Duodenal mucosa (tissue), 2 donors: ENCODE measurements around the gene SLC26A9.

Experiments
- H3K27ac ChIP-seq: one replicate; pipeline ENCODE4 v1.7.0; 2013; ENCODE audit warnings: low read depth, low read length
- H3K27me3 ChIP-seq, 2 donors: one replicate each; pipeline ENCODE4 v1.7.0; 2013; ENCODE audit warnings: low read length in 2 of 2, control low read depth in 1 of 2; ENCODE audit not compliant: insufficient read depth in 2 of 2, control insufficient read depth in 1 of 2
- H3K36me3 ChIP-seq, 2 donors: one replicate each; pipeline ENCODE4 v1.7.0; 2013; ENCODE audit warnings: low read length in 2 of 2, control low read depth in 1 of 2; ENCODE audit not compliant: insufficient read depth in 2 of 2, control insufficient read depth in 1 of 2
- H3K4me1 ChIP-seq, 2 donors: one replicate each; pipeline ENCODE4 v1.7.0; 2013; ENCODE audit warnings: low read length in 2 of 2, control low read depth in 1 of 2; ENCODE audit not compliant: insufficient read depth in 2 of 2, control insufficient read depth in 1 of 2
- H3K4me3 ChIP-seq, 2 donors: one replicate each; pipeline ENCODE4 v1.7.0; 2013; ENCODE audit warnings: low read length in 2 of 2, low read depth in 1 of 2
- H3K9ac ChIP-seq, 2 donors: one replicate each; pipeline ENCODE4 v1.7.0; 2013; ENCODE audit warnings: low read length in 2 of 2, low read depth in 1 of 2
- H3K9me3 ChIP-seq, 2 donors: one replicate each; pipeline ENCODE4 v1.7.0; 2013; ENCODE audit warnings: low read length in 2 of 2, control low read depth in 1 of 2; ENCODE audit not compliant: control insufficient read depth in 1 of 2

Gene SLC26A9

DNA sequence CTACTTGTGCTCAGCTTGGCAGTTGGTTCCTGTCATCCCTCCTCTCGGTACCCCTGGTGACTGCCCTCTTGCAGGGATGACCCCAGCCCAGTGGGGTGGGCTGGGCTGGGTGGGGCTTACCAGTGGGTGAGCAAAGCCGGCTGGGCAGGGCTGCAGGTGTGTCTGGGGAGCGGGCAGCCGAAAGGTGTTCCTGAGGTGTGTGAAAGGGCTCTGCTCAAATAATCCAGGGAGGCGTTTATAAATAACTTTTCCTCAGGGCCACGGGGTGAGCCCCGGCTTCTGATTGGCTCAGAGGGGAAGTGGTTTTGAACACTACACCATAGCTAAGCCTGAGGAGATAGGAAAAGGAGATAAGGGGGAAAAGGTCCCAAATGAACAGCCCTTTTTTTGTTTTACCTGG is at the start of gene SLC26A9:
TSS of gene SLC26A9 (minus strand) at position 212 of the 400 bp plus-strand sequence. CDS start 7,636 bp downstream, outside the sequence.
- H3K4me3 ChIP-seq: no peak within 1 kb of the TSS
- H3K36me3 ChIP-seq: no peaks in the 10 kb centered on the region
- H3K27me3 ChIP-seq: peaks cover 23 to 25% of the 10 kb centered on the region in 2 donors
- no peak within 1 kb of the TSS for H3K9ac ChIP-seq
- H3K27ac ChIP-seq: no peak within 1 kb of the TSS
- no peaks in the 10 kb centered on the region for H3K4me1 ChIP-seq
- no peaks in the 10 kb centered on the region for H3K9me3 ChIP-seq

DNA sequence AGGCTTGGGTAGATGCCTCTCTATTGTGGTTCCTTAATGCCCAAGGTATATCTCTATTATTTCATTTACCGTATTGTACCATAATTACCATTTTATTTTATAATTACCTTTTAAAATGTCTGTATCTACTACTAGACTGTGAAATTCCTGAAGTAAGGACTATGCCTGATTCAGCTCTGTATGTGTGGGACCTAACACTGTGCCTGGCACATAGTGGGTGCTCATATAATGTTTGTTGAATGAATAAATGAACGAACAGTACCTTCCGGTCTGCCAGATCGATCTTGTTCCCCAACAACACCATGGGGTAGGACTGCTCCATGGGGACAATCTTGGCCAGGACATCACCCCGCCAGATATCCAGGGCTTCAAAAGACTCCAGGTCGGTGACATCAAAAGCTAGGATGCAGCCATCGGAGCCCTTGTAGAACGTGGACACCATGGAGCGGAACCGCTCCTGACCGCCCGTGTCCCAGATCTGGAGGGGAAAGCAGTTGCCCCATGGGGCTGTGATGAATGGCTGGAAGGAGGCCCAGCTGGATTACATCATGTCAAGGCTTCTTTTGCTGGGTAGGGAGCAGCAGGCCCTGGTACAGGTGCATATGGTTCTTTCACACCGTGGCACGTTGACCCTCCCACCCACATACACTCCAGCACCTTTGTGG is 49.1 kb upstream of the SLC26A9 start:
- Histone ChIP-seq H3K27ac (no peak overlapping the region), H3K9ac (no peak overlapping the region), H3K4me3 (no peak overlapping the region), H3K9me3 (no peaks in the 10 kb centered on the region), H3K27me3 (peaks cover 0 to 2% of the 10 kb centered on the region in 2 donors), H3K36me3 (no peaks in the 10 kb centered on the region), H3K4me1 (no peaks in the 10 kb centered on the region)

DNA sequence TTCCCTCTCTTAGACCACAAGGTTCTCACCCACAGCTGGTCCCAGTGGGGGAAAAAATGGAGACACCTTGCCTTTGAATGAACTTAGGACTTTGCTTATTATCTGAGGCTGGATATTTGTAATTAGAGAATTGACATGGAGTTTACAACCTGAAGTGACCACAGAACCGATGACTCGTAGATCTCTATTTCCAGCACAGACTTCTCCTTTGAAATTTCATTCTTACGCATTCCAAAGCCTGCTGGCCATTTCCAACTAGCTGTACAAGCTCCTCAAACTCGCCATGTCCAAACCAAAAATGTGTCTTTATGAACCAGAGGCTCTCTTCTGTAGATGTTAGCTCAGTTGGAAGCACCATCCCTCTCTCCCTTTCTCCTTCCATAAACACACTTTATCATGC is 48.0 kb upstream of the SLC26A9 start:
- Histone ChIP-seq H3K9ac (no peak overlapping the region), H3K4me3 (no peak overlapping the region), H3K27me3 (peaks cover 0 to 2% of the 10 kb centered on the region in 2 donors), H3K27ac (no peak overlapping the region), H3K4me1 (no peaks in the 10 kb centered on the region), H3K9me3 (no peaks in the 10 kb centered on the region), H3K36me3 (no peaks in the 10 kb centered on the region)

DNA sequence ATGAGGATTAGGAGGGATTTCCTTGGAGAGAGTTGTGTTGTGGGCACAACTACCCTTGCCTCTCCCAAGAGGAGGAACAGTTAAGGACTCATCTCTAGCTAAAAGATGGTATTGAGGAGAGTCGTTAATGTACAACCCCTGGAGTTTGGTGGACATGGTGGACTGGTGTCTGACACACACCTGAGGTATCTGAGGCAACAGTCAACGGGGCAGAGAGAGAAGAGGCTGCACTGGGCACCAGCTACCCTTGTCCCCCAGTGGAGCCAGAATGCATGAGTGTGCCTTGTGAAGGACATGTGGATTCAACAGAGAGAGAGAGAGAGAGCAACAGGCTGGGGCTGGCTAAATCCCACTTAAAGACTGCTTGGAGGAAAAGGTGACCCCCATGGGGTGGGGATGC is 47.0 kb upstream of the SLC26A9 start:
- Histone ChIP-seq H3K27me3 (peaks cover 0 to 2% of the 10 kb centered on the region in 2 donors), H3K4me3 (no peak overlapping the region), H3K27ac (no peak overlapping the region), H3K4me1 (no peaks in the 10 kb centered on the region), H3K9ac (no peak overlapping the region), H3K36me3 (no peaks in the 10 kb centered on the region), H3K9me3 (no peaks in the 10 kb centered on the region)

DNA sequence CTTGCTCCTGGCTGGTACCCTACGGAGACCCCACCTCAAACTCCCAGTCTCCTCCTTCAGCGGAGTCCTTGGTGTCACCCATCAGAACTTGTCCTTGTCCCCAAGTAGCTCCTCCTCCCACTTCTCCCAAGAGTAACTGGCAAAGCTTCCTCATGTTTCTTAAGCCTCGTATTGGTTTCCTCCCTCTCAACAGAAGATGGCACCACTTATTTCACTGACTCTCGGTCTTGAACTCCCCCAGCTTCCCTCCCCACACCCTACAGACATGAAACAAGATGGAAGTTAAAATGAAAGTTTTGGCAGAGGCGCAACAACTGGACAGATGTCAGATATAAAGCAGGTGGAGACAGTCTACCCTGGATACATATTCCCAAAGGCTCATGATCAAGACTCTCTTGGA is 46.5 kb upstream of the SLC26A9 start:
- no peak overlapping the region for H3K9ac ChIP-seq
- no peaks in the 10 kb centered on the region for H3K36me3 ChIP-seq
- no peak overlapping the region for H3K27ac ChIP-seq
- no peaks in the 10 kb centered on the region for H3K9me3 ChIP-seq
- peaks cover 0 to 2% of the 10 kb centered on the region in 2 donors for H3K27me3 ChIP-seq
- no peak overlapping the region for H3K4me3 ChIP-seq
- no peaks in the 10 kb centered on the region for H3K4me1 ChIP-seq

GRCh38 chr1:205988585-205988995 is 45.3 kb upstream of the SLC26A9 start:
- Histone ChIP-seq H3K4me1 (peaks cover 0 to 6% of the 10 kb centered on the region in 2 donors), H3K27me3 (no peaks in the 10 kb centered on the region), H3K36me3 (no peaks in the 10 kb centered on the region), H3K9me3 (no peaks in the 10 kb centered on the region), H3K9ac (no peak overlapping the region), H3K4me3 (no peak overlapping the region), H3K27ac (no peak overlapping the region)

GRCh38 chr1:205986861-205987260 is 43.6 kb upstream of the SLC26A9 start:
- Histone ChIP-seq H3K4me3 (no peak overlapping the region), H3K9me3 (no peaks in the 10 kb centered on the region), H3K27ac (no peak overlapping the region), H3K27me3 (no peaks in the 10 kb centered on the region), H3K4me1 (peaks cover 0 to 6% of the 10 kb centered on the region in 2 donors), H3K9ac (no peak overlapping the region), H3K36me3 (no peaks in the 10 kb centered on the region)

DNA sequence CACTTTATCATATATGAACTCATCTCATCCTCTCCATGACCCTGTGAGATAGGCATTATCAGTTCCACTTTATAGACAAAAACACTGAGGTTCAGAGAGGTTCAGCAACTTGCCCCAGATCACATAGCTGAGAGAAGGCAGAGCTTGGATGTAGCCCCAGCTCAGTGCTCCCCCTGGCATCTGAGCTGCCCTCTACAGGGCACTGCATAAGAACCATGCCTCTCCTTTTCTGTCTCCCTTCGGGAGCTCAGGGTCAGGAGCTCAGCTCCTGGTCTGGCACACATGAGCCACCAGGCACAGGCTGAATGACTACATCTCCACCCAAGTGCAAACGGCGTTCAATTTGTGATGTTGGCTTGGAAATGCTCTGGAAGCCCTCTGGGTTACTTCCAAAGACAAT is 43.0 kb upstream of the SLC26A9 start:
- no peak overlapping the region for H3K9ac ChIP-seq
- no peak overlapping the region for H3K27ac ChIP-seq
- H3K9me3 ChIP-seq: peaks cover 0 to 5% of the 10 kb centered on the region in 2 donors
- H3K4me3 ChIP-seq: no peak overlapping the region
- H3K4me1 ChIP-seq: peaks cover 0 to 6% of the 10 kb centered on the region in 2 donors
- no peaks in the 10 kb centered on the region for H3K36me3 ChIP-seq
- no peaks in the 10 kb centered on the region for H3K27me3 ChIP-seq

- Histone ChIP-seq H3K36me3 (no peaks in the 10 kb centered on the region), H3K27me3 (no peaks in the 10 kb centered on the region), H3K4me1 (peaks cover 0 to 6% of the 10 kb centered on the region in 2 donors), H3K4me3 (no peak overlapping the region), H3K9ac (no peak overlapping the region), H3K27ac (no peak overlapping the region), H3K9me3 (peaks cover 0 to 6% of the 10 kb centered on the region in 2 donors)
These were observed 42.2 kb upstream of the SLC26A9 start for GRCh38 chr1:205985330-205986005.

- Histone ChIP-seq H3K27me3 (no peaks in the 10 kb centered on the region), H3K4me3 (no peak overlapping the region), H3K36me3 (no peaks in the 10 kb centered on the region), H3K27ac (no peak overlapping the region), H3K4me1 (peaks cover 0 to 6% of the 10 kb centered on the region in 2 donors), H3K9ac (no peak overlapping the region), H3K9me3 (peaks cover 0 to 6% of the 10 kb centered on the region in 2 donors)
These were observed 40.9 kb upstream of the SLC26A9 start for GRCh38 chr1:205983925-205984725.
